Ishikawa (cell line): Measurements from ENCODE around the gene ANKRD13A.

Source experiments
- CEBPB ChIP-seq: IDR thresholded peaks from 2 replicates; pipeline ENCODE4 v1.6.1; 2012
- CREB1 ChIP-seq: IDR thresholded peaks from 2 replicates; pipeline ENCODE4 v1.6.1; 2012; ENCODE audit warnings: low read depth
- EGR1 ChIP-seq: IDR thresholded peaks from 2 replicates; pipeline ENCODE4 v1.6.1; 2012
- EP300 ChIP-seq: IDR thresholded peaks from 2 replicates; pipeline ENCODE4 v1.6.1; 2012; ENCODE audit warnings: borderline replicate concordance
- FOXM1 ChIP-seq: IDR thresholded peaks from 2 replicates; pipeline ENCODE4 v1.6.1; 2012; ENCODE audit warnings: low read depth, borderline replicate concordance
- NFIC ChIP-seq: IDR thresholded peaks from 2 replicates; pipeline ENCODE4 v1.6.1; 2012
- RAD21 ChIP-seq: IDR thresholded peaks from 2 replicates; pipeline ENCODE4 v1.6.1; 2012; ENCODE audit warnings: low read depth
- TAF1 ChIP-seq: IDR thresholded peaks from 2 replicates; pipeline ENCODE4 v1.6.1; 2012; ENCODE audit warnings: low read depth, mild to moderate bottlenecking
- TCF12 ChIP-seq: IDR thresholded peaks from 2 replicates; pipeline ENCODE4 v1.6.1; 2012; ENCODE audit warnings: low read depth
- TEAD4 ChIP-seq: IDR thresholded peaks from 2 replicates; pipeline ENCODE4 v1.6.1; 2012
- YY1 ChIP-seq: IDR thresholded peaks from 2 replicates; pipeline ENCODE4 v1.6.1; 2012; ENCODE audit warnings: low read depth
- ZBTB7A ChIP-seq: IDR thresholded peaks from 2 replicates; pipeline ENCODE4 v1.6.1; 2012; ENCODE audit warnings: low read depth
- TF ChIP-seq, protein P1 (sequence below): IDR thresholded peaks from 2 replicates; pipeline ENCODE4 v1.6.1; 2012
- TF ChIP-seq, protein P2 (sequence below): IDR thresholded peaks from 2 replicates; pipeline ENCODE4 v1.6.1; 2012
- TF ChIP-seq, protein P3 (sequence below): IDR thresholded peaks from 2 replicates; pipeline ENCODE4 v1.6.1; 2012; ENCODE audit warnings: low read depth, mild to moderate bottlenecking

The ANKRD13A gene

DNA sequence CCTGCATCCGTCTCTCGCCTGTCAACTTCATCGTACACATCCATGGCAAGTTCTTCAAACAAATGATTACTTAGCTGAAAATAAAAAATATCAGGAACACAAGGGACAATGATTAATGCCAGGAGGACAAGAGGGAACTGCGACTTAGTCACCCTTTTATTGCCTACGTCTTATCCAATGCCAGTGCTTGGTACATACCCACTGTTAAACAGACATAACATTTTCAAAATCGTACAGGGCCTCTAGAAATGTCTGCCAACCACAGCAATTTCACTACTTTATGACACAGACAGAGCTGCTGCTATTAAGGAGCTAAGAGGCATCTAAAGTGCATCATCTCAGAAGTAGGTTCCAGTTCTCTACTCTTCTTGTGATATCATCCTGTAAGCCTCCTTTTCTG is 37.6 kb upstream of the ANKRD13A start:
- TF ChIP-seq, protein P1, sequence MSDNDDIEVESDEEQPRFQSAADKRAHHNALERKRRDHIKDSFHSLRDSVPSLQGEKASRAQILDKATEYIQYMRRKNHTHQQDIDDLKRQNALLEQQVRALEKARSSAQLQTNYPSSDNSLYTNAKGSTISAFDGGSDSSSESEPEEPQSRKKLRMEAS: no peak
- TF ChIP-seq, protein P2, sequence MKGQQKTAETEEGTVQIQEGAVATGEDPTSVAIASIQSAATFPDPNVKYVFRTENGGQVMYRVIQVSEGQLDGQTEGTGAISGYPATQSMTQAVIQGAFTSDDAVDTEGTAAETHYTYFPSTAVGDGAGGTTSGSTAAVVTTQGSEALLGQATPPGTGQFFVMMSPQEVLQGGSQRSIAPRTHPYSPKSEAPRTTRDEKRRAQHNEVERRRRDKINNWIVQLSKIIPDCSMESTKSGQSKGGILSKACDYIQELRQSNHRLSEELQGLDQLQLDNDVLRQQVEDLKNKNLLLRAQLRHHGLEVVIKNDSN: no peak

DNA sequence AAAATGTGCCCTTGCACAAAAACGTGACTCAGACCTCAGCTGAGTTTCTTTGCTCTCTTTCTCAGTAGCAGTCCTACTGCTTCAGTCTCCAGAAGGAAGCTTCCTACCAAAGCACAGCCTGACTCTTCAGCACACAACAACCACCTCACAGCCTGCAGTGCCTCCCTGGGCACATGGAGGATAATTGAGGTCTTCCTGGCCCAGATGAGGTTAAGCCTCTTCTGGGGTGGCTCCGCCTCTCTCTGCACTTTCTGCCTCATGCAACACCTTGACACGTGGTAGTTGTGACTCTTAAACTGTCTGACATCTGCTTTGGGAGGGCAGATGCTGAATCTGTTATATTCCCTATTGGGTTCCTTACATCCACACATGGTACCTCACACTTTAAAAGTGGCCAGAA is 36.8 kb upstream of the ANKRD13A start:
- TF ChIP-seq CEBPB (no peak), RAD21 (no peak), FOXM1 (no peak), EP300 (no peak), TEAD4 (no peak), CREB1 (no peak)
- TF ChIP-seq, protein P3, sequence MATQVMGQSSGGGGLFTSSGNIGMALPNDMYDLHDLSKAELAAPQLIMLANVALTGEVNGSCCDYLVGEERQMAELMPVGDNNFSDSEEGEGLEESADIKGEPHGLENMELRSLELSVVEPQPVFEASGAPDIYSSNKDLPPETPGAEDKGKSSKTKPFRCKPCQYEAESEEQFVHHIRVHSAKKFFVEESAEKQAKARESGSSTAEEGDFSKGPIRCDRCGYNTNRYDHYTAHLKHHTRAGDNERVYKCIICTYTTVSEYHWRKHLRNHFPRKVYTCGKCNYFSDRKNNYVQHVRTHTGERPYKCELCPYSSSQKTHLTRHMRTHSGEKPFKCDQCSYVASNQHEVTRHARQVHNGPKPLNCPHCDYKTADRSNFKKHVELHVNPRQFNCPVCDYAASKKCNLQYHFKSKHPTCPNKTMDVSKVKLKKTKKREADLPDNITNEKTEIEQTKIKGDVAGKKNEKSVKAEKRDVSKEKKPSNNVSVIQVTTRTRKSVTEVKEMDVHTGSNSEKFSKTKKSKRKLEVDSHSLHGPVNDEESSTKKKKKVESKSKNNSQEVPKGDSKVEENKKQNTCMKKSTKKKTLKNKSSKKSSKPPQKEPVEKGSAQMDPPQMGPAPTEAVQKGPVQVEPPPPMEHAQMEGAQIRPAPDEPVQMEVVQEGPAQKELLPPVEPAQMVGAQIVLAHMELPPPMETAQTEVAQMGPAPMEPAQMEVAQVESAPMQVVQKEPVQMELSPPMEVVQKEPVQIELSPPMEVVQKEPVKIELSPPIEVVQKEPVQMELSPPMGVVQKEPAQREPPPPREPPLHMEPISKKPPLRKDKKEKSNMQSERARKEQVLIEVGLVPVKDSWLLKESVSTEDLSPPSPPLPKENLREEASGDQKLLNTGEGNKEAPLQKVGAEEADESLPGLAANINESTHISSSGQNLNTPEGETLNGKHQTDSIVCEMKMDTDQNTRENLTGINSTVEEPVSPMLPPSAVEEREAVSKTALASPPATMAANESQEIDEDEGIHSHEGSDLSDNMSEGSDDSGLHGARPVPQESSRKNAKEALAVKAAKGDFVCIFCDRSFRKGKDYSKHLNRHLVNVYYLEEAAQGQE: no peak
- TF ChIP-seq, protein P1: no peak

DNA sequence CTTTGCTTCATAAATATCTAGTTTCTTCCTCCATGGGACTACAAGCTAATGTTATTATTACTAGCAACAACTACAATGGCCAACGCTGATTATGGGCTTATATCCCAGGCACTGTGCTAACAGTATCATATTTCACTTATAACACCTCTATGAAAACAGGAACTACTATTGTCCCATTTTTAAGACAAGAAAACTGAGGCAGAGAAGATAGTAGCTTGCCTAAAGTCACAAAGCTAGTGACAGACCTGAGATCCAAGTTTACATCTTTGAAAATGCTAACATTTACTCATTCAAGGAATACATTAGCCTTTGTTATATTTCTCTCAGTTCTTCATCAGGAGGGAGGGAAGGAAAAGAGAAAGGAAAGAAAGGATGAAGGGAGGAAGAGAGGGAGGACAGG is 35.9 kb upstream of the ANKRD13A start:
- no peak for TF ChIP-seq FOXM1
- no peak for TF ChIP-seq NFIC
- TF ChIP-seq TEAD4: no peak
- TF ChIP-seq, protein P1: no peak
- TF ChIP-seq EGR1: no peak
- TF ChIP-seq YY1: no peak
- no peak for TF ChIP-seq EP300
- no peak for TF ChIP-seq TAF1
- no peak for TF ChIP-seq CEBPB
- TF ChIP-seq CREB1: no peak
- TF ChIP-seq, protein P2: no peak
- TF ChIP-seq RAD21: no peak
- TF ChIP-seq, protein P3: no peak
- TF ChIP-seq ZBTB7A: no peak

DNA sequence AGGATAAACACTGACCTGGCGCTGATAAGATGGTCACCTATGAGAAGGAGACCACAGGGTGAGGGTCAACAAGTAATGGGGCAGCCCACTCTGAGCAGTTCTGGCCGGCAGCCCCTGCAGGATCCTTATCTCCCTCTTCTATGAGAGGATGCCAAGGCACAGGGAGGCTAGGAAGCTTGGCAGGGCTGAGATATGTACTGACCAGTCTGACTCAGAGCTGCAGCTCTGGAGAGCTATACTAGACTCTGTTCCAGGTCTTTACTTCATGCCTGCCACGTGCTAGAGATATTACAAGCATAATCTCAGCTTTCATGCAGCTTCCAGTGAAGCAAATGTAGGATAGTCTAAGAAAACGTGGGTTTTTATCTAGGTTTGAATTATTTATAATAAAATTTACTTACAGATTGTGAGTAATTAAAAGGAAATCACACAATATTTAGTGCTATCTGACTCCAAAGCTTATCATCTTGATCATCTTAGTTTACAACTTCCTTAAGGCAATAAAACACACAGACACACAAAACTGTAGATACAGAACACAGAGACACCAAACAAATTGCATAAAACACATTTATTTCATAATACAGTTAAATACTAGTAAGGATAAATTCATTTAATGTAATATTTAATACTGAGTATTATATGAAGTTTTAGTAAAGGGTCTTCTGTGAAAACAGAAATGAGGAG is 35.3 kb upstream of the ANKRD13A start:
- TF ChIP-seq, protein P2: no peak
- TF ChIP-seq, protein P1: no peak
- TF ChIP-seq TAF1: no peak
- TF ChIP-seq, protein P3: no peak
- no peak for TF ChIP-seq YY1
- no peak for TF ChIP-seq CEBPB
- TF ChIP-seq EP300: no peak
- TF ChIP-seq TCF12: no peak
- no peak for TF ChIP-seq CREB1
- no peak for TF ChIP-seq ZBTB7A
- no peak for TF ChIP-seq NFIC
- TF ChIP-seq RAD21: no peak
- TF ChIP-seq EGR1: no peak
- TF ChIP-seq FOXM1: no peak
- no peak for TF ChIP-seq TEAD4
